ENCODE measurements around the gene PARP9. TPM values are rescaled to one million over a fixed set of nuclear protein-coding genes. Genes with fewer than 3 reads are reported as not detected.

PARP9 gene
- total and polyA plus RNA-seq, 10 of the 15 experiments (the other 5 are each of a cell fraction or from before 2014, with no cell fraction given), result 34.0 to 122 (median 46.1) TPM

GRCh38 chr3:122558605-122559004, 5.5 kb downstream of the PARP9 start:
- no peak overlapping the region for H3K4me2 ChIP-seq (ENCODE audit: control insufficient read depth, insufficient read depth)
- no peaks in the 10 kb centered on the region for H4K20me1 ChIP-seq (ENCODE audit: control insufficient read depth, insufficient read depth)
- DNase-seq (ENCODE audit: low read depth, low spot score) (no peak), FAIRE-seq (no peak), ATAC-seq (no peak)
- TF ChIP-seq NFIC (IDR thresholded peaks at IDR 0.05; ENCODE audit: low read depth, low read length) (no peak), EED (IDR thresholded peaks at IDR 0.05; ENCODE audit: low read depth) (no peak), MEF2B (IDR thresholded peaks at IDR 0.05; ENCODE audit: partially characterized antibody, poor library complexity, severe bottlenecking) (no peak), HDAC2 (IDR thresholded peaks at IDR 0.05) (no peak), STAT1 (conservative IDR thresholded peaks at IDR 0.05) (no peak), POU2F2 (IDR thresholded peaks at IDR 0.05; ENCODE audit: borderline replicate concordance, low read depth, low read length) (no peak), E2F8 (IDR thresholded peaks at IDR 0.05; ENCODE audit: low read depth, partially characterized antibody) (no peak), CREB1 (IDR thresholded peaks at IDR 0.05; ENCODE audit: low read depth) (no peak), SMAD1 (IDR thresholded peaks at IDR 0.05; ENCODE audit: low read depth, partially characterized antibody) (no peak), IKZF1 (conservative IDR thresholded peaks at IDR 0.05) (no peak), ZNF207 (IDR thresholded peaks at IDR 0.05; ENCODE audit: borderline replicate concordance) (no peak), ATF2 (IDR thresholded peaks at IDR 0.05; ENCODE audit: low read length) (no peak), BACH1 (IDR thresholded peaks at IDR 0.05; ENCODE audit: borderline replicate concordance) (no peak)
- peaks cover 12% of the 10 kb centered on the region for H3K79me2 ChIP-seq (ENCODE audit: control insufficient read depth, insufficient read depth, low read length)
- no TSS peak for BruUV-seq (replicated peaks)
- H3K36me3 ChIP-seq (ENCODE audit: control insufficient read depth in 2 of 2, insufficient read depth in 2 of 2, low read length in 1 of 2), result peaks cover 2 to 12% of the 10 kb centered on the region in 2 experiments; a peak in 3 of 4 replicates
- no peak overlapping the region for H3K4me3 ChIP-seq
- intact Hi-C loops (cut with micrococcal nuclease; ENCODE audit: unreplicated experiment) (no loop called here), in situ Hi-C loops (cut with MboI) (loop anchor here (5.0 kb wide), 1 partner anchor 119 kb away; no protein-coding TSS in a partner anchor)
- RAD21 ChIA-PET (ENCODE audit: unreplicated experiment), result interaction anchor here (0.7 to 11.8 kb wide), 8 partner anchors 18 to 295 kb away, joined by 3 to 236 read pairs (median 3); partner anchors contain the start of genes PARP14 and PARP15
- SMC1A ChIA-PET (ENCODE audit: uncharacterized antibody, unreplicated experiment), result interaction anchor here (0.9 to 13.0 kb wide), 18 partner anchors 10 to 201 kb away, joined by 3 to 250 read pairs (median 6); partner anchors contain the start of gene PARP14
- no peak overlapping the region for H3K9ac ChIP-seq (ENCODE audit: control insufficient read depth, insufficient read depth, low read length)
- H3K9me3 ChIP-seq (replicated peaks; ENCODE audit: control insufficient read depth, insufficient read depth, low read length), result no peaks in the 10 kb centered on the region
- WGBS (ENCODE audit: insufficient coverage, insufficient replicate concordance, low lambda C conversion rate, missing lambda C conversion rate), result 92% methylated on average over 6 of the region's 6 CpGs
- no peaks in the 10 kb centered on the region for H3K27me3 ChIP-seq (replicated peaks in 1 of 2; ENCODE audit: control insufficient read depth in 2 of 2, insufficient read depth in 2 of 2, low read length in 1 of 2)
- no peak overlapping the region for H3K27ac ChIP-seq (ENCODE audit: control insufficient read depth, insufficient read depth)
- POLR2A ChIA-PET, result interaction anchor here (1.3 to 6.3 kb wide), 2 partner anchors 121 to 142 kb away, joined by 5 to 65 read pairs; partner anchors contain the start of genes PARP14 and WDR5B
- H2AFZ ChIP-seq (ENCODE audit: control insufficient read depth, low read depth, low read length), result no peak overlapping the region
- CTCF ChIA-PET, result interaction anchor here (0.7 to 6.3 kb wide), 13 partner anchors 10 to 166 kb away, joined by 3 to 192 read pairs (median 5); partner anchors contain the start of gene PARP14
- peaks cover 4% of the 10 kb centered on the region; the same call in 1 of the 2 replicates for H3K4me1 ChIP-seq (ENCODE audit: control insufficient read depth, insufficient read depth, low read length)

Measured in GM12878 (cell line).